GM18870 (cell line): Measurements from ENCODE around the gene POU3F1.
"Not testable (repeated sequence)": the region's sequence is repeated elsewhere in the genome, so short reads cannot be mapped to it uniquely, and the experiment has no call there.

Source experiments
- ATAC-seq: cut with Tn5 transposase; IDR thresholded peaks from one replicate; pipeline ENCODE4 v1.9.1; 2021; ENCODE audit warnings: moderate library complexity; ENCODE audit not compliant: unreplicated experiment

Gene POU3F1

DNA sequence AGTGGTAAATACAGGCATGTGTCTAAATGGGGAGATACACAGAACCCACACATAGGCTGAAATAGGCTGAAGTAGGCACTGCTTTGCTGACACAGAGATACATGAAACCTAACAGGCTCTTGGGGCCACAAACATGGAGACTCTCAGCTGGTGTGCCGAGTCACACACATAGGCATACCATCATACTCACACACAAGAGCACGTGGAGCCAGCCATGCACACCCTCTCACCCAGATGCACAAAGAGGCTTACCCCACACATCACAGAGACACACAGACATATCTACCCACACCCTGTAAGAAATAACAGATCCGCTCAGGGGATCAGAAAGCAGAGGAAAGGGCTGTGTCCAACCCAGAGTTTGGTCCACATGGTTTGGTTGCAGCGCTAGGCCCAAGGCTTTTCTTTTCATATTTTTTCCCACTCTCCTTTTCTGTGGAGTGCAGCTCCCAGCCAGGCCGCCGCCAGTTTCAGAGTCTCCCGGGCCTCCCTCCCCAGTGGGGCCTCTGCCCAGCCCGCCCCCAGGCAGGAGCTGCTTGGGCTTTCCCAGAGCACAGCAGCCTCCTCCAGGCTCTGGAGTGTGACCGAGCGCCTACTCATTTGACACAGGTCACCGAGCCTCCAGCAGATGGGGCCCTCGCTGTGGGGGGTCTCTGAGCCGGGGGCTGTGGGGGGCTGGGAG, 3.9 kb upstream of the POU3F1 start:
- no peak for ATAC-seq

DNA sequence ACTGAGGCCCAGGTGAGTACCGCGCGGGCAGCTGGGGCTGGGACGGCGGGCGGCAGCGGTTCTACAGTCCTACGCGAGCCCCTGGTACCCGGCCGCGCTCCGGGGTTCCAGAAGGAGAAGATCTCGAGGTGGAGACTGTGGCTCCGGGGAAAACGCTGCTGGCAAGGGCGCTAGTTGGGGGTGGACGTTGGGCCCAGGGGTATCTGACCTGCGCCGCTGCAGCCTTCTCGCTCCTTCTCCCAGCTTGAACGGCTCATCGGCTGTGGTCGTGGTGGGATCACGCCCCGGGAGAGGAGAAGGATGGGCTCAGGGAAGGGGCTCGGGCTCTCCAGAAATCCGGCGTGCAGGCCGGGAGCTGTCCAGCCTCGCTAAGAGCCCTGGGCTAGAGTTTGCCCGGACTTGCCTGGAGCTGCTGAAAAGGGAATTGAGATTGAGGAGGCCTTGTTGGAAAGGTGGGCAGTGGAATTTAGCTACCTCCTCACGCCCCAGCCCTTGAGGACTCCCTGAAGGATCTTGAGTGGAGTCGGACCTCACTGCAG, 1.1 kb upstream of the POU3F1 start:
- no peak for ATAC-seq

DNA sequence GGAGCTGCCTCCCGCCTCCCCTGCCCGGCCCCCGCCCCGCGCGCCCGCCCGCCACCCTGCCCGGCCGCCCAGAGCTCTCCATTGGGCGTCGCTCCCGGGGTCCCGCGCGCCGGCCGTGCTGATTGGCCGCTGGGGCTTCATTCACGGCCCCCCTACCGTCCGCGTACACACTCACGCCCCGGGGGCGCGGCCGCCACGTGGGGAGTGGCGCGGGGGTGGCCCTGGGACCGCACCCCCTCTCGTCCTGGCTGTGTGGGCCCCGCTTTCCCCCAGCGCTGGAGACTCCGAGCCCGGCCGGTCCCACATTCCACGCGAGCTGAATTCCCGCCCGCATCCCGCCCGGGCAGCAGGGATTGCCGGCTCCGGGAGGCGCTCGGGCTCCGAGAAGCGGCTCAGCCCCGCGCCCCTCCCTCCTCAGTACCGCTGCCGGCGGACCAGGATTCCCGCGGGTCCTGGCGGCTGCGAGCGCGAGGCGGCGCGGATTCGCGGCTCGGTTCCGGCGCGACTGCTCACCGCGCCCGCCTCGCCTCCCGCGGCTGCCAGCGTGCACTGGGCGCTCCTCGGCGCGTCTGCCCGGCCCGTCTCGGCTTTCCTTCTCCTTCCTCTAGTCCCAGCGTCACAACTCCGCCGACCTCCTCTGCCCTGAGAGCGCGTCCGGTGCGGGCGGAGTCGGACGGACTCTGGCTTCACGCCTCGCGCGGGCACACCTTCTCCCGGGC, 450 bp upstream of the POU3F1 start:
- ATAC-seq: no peak

DNA sequence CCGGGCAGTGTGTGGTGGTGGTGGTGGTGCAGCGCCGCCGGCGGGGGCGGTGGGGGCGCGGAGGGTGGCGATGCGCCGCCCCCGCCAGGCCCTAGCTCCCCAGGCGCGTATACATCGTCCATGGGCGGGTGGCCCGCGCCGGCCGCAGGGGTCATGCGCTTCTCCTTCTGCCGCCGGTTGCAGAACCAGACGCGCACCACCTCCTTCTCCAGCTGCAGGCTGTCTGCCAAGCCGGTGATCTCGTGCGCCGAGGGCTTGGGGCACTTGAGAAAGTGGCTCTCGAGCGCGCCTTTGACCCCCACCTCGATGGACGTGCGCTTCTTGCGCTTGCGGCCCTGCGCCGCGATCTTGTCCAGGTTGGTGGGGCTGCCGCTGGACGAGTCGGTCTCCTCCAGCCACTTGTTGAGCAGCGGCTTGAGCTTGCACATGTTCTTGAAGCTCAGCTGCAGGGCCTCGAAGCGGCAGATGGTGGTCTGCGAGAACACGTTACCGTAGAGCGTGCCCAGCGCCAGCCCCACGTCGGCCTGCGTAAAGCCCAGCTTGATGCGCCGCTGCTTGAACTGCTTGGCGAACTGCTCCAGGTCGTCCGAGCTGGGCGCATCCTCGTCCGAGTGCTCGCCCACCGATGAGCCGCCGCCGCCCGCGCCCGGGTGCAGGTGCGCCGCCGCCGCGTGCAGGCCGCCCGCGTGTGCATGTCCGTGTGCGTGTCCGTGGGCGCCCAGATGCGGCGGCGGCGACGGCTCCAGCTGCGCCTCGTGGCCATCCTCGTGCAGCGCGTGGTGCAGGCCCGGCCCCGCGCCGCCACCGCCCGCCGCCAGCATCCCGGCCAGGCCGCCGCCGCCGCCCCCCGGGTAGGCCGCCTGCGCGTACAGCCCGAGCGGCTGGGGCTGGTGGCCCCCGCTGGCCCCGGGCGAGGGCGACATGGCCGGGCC, 926 bp downstream of the POU3F1 start:
- ATAC-seq: no peak

DNA sequence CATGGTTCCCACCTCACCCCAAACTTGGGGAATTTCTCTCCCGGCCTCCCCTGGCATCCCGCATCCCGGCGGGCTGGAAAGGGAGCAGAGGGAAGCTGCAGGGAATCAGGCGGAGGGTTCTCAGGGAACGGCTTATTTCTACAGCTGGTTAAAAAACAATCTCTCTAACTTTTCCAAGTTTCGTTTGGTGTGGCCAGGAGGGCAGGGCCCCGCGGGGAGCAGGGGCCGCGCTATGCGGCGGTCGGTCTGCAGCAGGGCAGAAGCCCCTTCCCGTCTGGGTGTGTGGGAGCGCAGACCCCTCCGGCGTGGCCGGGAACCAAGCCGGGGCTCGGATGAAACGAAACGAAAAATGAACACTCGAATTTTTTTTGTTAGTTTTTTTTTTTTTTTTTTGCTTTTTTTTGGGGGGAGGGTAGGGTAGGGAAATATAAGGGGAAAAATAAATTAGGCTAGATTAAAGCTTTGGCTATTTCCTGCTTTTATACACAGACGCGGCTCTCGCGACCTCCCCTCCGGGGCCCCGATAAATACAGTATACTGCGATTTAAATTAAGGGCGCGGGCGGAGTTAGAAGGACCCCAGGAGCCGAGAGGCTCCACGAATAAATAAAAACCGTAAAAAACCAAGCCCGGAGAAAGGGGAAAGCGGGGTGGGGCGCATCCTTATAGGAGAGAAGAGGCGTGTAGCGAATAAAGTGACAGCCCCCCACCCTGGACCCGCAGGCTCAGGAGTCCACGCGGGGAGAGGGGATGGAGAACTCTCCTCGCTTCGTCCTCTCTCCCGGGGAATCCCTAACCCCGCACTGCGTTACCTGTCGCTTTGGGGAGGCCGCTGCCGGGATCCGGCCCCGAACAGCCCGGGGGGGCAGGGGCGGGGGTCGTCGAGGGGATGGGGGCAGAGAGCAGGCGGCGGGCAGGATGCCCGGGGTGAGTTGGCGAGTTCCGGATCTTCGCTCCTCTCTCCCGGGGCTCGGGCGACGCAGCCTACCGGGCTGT, 2.1 kb downstream of the POU3F1 start:
- no peak for ATAC-seq

DNA sequence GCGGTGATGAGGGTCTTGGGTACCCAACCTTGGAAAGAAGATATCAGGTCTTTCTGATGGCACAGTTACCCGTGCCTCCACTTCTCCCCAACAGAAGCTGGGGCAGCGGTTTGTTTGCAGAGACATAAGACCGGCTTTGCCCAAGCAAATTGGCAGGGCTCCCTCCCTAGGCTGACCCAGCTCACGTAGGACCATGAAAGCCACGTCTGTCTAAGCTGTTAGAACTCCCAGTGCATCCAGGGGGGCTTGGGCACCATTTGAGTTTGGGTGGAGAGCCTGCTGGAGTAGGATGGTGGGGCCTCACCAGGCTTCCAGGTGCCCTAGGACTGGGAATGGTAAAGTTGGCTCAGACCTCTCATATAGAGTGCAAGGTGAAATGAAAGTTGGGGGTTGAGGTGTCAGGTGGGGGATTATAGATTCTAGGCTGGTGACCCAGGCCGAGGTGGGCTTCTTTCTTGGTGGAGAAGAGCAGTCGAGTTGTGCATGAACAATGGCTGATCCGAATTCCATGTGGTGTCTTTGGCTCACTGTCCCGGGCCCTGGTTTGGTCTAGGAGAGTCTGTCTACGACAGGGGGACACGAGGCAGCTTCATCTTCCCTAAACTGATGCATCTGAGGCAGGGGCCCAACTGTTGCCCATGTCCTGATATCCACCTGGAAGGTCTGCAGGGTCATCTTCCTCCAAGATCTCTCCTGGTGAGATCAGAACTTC, 3.4 kb downstream of the POU3F1 start:
- no peak for ATAC-seq

DNA sequence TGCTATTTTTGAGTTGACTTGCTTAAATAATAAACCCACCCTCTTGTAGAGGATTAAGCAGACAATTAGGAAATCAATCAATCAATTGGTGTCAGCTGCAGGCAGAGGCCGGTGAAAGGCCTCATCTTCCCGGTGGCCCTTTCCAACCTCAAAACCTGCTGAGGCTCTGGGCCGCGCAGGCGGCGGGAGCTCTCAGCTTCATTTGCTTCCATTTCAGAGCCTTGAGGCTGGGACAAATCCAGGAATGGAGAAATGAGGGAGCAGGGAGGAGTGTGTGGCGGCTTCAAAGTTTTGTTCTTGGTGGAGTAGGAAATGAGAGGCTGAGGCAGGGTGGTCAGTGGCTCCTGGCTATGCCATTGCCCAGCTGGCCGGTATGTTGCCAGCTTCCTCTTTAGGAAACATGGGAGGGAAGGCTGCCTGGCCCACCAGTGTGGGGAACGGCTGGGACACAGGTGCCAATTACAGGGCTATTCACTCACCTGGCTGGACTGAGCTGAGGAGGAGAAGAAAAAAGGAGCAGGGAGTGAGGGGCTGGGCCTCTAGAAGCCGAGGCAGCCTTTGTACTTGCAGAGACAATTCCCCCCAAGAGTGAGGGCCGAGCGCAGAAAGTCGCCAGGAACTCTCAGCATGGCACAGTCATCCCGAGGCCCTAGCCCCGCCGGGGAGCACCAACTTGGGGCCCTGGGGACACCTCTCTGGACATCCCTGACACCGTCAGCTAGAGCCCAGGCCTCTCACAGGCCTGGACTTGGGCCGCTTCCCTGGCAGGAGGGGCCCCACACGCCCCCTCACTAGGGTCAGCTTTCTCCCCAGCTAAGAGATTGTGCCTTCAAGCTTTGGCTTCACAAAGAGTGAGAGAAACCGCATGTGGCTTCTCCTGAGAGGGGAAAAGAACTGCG, 4.4 kb downstream of the POU3F1 start:
- no peak for ATAC-seq

DNA sequence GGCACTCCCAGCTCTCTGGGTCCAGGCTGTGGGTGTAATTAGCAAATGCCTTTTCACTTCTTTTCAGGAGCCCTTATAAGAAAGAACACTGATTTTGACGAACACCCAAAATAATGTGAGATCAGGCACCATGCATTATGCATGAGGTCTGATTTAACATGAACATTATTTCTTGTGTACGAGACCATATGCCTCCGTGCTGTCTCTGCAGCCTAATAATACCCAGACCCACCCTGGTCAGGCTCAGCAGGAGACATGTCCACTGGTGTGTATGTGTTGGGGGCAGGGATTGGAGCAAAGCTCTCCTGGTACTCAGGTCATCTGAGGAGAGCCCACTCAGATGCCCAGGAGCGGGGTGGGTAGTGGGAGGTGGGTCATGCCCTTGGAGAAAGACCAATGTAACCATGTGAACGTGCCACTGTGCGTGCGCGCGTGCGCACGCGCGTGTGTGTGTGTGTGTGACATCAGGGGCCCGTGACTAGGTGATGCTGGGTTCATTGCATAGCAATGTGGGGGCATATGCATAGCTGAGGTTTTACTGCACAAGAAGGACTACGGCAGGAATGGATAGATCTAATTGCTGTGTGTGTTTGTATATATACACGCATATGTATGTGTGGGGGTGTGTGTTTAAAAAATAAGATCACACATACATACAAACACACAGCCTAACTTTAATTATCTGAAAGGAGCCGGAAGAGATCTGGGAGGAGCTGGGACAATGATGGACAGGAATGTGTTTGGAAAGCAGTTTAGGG, 7.1 kb downstream of the POU3F1 start:
- no peak for ATAC-seq

DNA sequence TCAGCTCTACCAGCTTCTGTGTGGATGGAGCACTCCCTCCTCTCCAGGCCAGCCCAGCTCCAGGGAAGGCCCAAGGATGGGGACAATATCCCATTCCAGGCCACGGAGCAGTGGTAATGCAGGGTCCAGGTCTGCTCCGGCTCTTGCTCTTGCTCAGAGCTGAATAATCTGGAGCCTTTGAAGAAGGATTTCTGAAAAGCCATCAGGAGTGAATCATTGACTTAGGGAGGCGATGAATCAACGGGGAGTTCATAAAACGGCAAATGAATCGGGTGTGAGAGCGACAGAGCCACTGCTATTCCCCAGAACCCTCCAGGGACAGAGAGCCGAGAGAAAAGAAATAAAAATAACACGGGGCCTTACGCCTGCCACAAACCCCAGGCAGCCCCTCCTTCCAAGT, 7.7 kb downstream of the POU3F1 start:
- ATAC-seq: no peak

DNA sequence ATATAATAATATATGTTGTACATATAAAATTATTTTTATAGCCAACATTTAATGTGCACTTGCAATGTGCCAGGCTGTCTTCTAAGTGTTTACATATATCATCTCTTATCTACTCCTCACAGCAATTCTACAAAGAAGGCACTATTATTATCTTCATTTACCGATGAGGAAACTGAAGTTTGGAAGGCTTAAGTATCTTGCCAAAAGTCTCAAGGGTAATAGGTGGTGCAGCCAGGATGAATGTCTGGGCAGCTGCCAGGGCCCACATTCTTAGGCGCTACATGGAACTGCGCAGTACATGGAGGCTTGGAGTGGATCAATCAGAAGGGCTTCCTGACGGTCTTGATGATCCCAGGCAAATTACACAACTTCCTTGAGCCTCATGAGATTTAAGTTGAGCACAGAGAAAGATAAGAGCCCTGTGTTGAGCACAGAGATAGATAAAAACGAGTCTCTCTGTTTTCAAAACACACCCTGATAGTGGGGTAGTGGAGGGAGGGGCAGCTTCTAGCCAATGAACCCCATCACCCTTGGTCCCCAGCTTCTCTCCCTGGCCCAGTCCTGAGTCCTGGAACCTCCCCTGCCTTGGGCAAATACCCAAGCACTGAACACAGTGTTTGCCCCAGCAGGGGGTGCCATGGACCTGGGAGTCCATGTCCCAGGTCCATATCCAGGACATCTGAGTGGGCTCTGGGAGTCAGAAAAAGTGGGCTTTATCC, 9.2 kb downstream of the POU3F1 start:
- ATAC-seq: no peak

DNA sequence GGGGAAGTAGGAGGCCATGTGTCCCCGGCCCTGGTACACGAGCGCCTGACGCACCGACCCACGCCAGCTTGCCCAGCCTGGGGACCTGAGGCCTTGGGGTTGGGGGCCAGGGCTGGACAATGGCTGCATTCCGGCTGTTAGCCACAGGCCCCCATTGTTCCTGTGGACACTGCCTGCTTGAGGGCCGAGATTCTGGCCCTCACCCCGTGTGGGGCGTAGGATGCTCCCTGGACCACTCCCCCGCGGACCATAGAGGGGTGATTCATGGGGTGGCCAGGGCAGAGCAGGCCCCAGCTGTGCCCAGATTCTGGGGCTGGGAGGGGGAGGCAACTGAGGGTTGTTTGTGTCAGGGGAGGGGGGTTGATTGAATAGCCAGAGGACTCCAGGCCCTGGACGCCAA, 11.7 kb downstream of the POU3F1 start:
- no peak for ATAC-seq

DNA sequence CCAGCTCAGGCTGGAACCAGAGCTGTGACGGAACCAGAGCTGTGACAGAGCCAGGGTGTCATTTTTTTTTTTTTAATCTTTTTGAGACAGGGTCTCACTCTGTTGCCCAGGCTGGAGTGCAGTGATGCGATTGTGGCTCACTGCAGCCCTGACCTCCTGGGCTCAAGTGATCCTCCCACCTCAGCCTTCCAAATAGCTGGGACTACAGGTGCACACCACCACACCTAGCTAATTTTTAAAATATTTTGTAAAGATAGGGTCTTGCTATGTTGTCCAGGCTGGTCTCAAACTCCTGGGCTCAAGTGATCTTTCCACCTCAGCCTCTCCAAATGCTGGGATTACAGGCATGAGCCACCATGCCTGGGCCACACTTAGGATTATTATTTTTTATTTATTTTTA, 13.6 kb downstream of the POU3F1 start:
- ATAC-seq: not testable (repeated sequence)

DNA sequence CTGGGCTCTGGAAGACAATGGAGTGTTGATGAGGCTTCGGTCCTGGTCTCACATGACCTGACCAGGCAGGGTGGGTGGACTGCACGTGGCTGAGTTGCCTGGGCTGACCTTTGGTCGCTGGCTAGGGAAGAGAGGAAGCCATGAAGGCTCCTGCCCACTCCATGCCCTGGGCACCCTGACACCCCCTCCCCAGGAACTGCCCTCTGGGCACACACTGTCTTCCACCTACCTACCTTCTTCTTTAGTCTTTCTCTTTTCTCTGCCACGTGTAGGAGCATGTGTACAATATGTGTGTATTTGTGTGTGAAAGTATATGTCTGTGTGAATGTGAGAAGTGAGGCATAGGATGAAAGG, 15.1 kb downstream of the POU3F1 start:
- no peak for ATAC-seq

DNA sequence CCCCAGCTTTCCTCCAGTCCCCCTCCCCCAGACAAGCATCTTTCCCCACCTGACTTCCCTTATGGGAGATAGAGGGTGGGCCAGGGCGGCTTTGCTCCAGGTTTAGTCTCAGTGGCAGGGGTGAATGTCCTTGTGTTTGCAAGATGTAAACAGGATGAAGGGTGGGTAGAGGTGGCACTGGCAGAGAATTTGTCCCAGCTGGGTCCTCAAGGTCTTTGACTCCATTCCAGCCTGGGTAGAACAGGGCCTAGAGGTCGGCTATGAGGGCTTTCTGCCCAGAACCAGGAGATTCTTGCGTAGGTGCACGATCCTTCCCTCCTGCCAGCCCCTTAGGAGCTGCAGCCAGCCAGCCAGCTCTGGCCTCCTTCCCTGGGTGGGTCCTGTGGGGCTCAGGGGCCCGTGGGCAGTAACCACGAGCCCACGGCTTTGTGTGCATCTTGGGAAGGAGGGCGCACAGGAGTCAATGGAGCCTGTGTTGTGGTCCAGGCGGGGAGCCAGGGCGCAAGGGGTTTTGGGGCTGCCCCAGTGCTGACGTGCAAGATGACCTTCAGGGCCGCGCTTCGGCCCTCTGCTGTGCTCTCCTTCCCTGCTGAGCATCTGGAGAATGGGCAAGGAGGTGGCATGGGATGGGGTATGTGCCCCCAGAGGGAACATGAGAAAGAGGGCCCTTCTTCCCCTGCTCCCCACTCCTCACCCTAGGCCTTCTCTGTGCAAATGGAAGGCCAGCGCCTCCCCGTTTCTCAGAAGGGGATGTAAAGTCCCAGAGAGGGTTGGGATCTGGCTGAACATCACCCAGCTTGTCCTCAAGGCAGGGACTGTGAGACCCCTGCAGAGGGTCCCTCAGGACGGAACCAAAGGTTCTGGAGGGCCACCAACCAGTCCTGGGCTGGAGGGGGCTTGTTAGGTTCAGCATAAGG, 15.7 kb downstream of the POU3F1 start:
- no peak for ATAC-seq

DNA sequence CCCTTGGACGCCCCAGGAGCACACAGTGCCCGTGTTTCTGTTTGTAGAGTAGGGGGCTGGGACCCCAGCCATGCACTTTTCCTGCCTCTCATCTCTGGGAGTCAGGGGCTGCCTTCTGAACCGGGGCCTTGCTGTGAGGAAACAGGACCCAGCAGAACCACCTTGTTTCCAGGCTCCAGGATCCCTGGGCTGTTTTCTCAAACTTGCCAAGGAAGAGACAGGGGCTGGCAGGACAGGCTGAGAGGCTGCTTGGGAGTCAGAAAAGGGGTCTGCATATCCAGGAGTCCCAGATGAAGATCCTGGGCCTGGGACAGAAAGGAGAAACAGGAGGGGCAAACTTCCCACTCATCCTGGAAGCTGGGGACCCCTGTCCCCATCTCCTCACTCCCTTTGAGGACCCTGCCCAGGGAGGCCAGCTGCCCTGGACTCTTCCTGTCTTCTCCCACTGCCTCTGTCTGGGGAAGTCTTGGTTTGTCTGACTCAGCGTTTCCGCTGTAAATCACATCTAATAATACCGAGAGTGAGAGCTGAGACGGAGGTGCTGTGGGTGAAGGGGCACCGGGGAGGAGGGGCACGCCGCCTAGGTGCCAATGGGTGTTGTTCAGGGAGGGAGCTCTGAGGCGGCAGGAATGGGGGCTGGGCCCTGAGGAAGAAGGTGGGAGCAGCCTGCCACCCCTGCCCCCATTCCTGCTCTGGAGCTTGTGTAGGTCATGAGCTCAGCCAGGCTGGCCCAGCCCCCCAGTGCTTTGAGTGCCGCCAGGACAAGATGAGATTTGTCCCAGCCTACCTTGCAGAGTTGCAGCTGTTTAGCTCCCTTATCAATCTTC, 16.7 kb downstream of the POU3F1 start:
- ATAC-seq: no peak
